ENCODE data around the gene DHRS1.

The DHRS1 gene

DNA sequence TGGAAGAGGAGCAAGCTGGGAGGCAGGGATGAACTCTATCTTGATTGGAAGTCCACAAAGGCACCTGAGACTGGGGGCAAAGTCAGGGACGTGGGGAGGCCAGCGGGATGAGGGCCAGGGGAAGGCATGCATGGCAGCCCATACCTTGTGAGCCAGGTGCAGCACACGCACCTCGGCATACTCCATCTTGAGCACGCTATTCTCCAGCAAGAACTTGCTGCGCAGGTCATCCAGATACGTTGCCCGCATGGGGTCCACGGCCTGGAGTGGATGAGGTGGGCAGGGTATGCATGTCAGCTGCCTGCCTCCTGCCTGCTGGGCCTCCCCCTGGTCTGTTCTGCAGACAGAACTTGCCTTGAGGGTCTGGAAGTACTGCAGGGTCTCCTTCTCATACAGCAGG lies 32.1 kb downstream of the DHRS1 start:
- DNase-seq (ENCODE audit: low read depth in 1 of 2, low spot score in 1 of 2), result no peak

DNA sequence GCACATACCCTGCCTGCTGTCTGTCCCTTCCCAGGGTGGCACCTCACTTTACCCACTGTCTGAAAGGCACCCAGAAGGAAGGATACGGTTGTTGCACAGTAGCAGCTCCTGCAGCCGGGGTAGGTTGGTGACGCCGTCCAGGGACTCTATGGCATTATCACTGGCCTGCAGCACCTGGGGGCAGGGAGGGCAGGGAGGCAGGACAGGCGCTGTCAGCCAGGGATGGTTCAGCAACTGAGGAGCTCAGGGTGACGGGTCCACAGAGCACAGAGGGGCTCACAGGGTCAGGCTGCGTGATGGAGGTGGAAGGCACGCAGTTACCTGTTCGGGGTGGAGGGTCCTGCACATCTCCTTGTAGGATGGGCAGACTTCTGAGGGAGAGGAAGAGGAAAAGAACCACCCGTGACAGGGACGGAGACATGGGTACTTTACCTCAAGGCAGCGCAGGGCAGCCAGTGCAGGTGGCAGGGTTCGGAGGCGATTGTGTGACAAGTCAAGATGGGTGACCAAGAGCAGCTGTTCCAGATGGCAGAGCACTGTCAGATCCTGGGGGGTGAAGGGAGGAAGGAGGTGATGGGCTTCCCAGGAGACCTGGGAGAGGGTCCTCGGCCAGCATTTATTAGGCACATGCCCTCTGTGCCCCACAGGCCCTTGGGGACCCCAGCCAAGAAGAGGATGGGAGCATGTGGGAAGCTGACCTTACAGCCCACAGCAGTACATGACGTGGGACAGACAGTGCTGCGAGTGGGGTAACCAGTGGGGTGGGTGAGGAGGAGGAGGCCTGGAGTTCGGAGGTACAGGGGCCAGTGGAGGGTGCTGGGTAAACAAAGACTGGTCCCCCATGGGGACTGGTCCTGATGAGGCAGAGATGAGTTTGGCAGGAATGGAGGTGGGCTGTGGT lies 33.0 kb downstream of the DHRS1 start:
- no peak for DNase-seq (ENCODE audit: low read depth in 1 of 2, low spot score in 1 of 2)

DNA sequence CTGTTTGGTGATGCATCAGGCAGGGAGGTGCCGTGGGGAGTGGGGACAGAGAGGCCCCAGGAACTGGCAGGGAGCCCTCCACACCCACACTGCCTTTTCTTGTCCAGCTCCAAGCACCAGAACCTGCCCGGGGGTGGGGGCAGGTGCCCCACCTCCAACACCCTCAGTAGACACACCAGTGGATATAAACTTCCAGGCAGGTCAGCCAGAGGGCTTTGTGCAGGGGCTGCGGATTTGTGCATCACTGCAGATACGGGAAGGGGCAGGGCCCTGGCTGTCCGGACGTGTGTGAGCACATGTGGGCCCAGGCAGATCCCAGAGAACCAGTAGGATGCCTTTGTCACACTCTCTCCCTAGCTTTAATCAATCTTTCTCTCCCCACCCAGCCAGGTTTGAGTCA lies 35.3 kb downstream of the DHRS1 start:
- DNase-seq (ENCODE audit: low read depth in 1 of 2, low spot score in 1 of 2), result no peak

DNA sequence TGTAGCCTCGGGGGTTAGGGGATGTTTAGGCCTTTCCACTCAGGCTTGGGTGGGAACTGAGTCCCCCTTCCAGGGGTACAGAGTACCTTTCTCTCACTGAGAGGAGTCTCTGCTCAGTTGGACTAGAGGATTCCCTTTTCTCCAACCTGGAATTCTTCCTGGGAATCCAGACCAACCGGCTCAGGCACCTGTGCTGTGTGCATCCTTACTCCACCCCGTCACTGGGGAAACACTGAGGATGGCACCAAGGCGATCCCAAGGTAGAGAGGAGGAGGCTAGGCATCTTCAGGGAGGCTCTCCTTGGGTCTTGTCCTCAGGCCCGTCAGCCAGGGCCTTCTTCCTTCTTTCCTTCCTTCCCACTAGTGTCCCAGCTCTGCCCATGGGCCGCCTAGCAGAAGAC lies 35.7 kb downstream of the DHRS1 start:
- DNase-seq (ENCODE audit: low read depth in 1 of 2, low spot score in 1 of 2), result no peak

DNA sequence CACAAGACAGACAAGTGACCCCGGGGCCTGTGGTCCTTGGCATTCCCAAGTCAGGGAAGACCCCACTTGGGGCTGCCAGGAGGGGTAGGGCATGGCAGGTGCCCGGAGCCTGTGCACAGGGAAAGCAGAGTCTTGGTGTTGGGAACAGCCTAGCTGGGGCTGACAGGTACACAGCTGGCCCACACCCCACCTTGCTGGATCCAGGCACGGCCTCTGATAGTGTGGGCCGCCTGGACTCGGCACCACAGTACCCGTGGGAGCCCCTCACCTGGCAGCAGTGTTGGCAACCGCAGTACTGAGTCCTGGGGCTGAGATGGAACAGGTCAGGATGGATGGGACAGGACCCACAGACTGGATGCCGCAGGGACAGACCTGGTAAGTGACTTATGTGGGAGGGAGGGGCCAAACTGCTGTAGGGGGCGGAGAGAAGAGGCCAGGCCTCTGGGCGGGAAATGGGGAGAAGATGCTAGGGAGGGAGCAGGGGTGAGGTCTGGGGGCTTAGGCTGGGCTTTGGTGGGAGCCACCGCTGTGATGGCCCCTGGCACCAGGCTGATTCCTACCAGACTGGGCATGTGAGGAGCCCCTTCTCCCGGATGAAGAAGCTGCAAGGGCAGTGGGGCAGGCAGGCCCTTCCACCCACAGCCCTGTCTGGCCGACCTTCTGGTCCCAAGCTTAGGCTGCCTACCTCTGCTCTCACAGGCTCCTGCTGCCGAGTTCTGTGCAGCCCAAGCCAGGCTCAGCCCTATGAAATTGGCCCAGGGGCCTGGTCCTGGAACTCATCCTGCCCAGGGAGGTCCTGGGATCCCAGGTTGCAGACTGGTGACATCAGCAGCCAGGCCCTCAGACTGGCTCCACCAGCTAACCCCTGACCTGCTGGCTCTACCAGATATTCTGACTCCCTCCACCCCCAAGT lies 36.5 kb downstream of the DHRS1 start, which contains the start of gene TGM1:
Gene TGM1 (minus strand): TSS at position 357 of the 913 bp plus-strand sequence. CDS start 825 bp downstream, outside the sequence.
- no peak for DNase-seq (ENCODE audit: low read depth in 1 of 2, low spot score in 1 of 2)

DNA sequence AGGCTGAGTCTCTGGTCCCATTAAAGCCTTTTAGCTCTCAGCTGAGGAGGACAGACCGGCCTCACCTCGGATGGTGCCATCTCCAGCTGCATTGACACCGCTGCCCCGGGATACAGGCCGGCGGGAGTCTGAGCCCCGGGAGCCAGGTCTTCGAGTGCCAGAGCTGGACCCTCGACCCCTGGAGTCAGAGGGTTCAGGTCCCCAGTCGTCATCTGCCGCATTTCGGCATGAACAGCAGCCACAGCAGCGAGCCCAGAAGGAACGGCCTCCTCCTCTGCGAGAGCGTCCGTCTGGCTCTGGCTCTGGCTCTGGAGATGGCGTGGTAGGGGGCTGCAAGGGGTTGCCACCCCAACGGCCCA lies 37.6 kb downstream of the DHRS1 start:
- no peak for DNase-seq (ENCODE audit: low read depth in 1 of 2, low spot score in 1 of 2)

DNA sequence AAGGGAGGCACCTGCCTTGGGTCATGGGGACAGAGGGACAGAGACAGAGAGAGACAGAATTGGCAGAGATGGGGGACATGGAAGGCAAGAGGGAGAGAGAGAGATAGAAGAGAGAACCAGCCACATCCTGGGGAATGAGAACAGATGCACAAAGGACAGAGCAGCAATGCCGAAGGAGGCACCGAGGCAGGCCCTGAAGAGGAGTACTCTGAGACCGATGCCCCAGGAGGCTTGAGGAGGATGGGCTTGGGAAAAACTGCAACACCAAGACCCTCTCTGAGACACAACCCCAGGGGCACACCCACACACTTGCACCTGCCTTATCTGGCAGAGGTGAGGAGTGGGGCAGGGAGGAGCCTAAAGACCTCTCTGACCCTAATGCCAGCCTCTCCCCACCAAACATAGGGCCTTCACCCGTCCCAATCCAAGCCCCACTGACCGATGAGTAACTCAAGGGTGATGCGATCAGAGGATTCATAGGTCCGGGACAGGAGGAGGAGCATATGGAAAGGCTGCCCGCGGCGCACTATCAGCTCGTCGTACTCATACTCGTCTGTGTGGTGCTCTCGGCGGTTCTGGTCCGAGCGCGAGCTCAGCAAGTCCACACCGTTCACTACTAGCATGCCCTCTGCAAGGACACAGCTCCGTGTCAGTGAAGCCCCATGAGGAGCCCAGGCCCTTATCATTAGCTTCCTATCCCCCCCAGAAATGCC lies 38.2 kb downstream of the DHRS1 start:
- DNase-seq (ENCODE audit: low read depth in 1 of 2, low spot score in 1 of 2), result no peak

DNA sequence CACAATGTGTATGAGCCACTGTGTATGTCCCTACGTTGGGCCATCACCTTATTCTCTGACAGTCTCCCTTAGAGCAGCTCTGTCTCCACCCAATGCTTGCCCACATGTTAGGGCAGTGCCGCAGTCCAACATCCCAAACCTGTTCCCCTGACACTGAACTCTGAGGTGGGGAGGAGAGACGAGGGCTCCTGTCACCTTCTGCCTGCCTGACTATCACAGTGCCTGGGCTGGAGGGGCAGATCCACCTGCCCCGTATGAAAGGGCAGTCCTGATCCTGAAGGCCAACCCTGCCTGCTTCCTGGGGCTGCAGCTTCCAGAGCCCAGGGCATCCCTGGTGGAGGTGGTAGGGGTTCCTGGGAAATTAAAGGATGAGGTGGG lies 38.8 kb downstream of the DHRS1 start:
- DNase-seq (ENCODE audit: low read depth in 1 of 2, low spot score in 1 of 2), result no peak

DNA sequence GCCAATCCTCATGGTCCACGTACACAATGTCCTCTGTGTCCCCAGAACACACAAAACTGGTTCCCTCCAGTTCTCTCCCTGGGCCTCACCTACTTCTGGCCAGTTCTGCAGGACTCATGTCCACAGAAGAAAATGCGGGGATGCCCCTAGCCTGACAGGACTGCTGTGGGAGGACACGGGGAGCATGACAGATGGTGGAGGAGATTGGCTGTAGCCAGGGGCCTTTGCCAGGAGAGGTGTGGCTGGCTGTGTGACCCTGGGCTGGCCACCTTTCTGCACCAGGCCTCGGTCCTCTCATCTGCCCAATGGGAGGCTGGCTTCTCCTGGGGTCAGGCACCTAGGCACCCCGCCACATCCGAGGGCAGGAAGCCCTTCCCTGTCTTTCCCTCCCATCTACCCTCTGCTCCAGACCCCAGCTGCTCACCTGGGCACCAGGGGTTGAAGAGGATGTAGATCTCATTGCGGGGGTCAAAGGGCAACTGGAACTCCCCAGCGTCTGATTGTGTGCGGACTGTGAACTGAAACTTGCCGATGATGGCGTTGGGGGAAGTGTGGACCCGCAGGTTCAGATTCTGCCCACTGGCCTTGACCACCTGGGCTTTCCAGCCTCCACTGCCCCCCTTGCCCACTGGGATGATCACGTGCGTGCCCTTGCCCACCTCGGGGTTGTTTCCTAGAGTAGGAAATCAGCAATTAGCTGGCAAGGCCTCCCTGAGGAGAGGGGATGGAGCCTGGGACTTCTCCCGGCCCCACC lies 39.4 kb downstream of the DHRS1 start:
- DNase-seq (ENCODE audit: low read depth in 1 of 2, low spot score in 1 of 2), result no peak

DNA sequence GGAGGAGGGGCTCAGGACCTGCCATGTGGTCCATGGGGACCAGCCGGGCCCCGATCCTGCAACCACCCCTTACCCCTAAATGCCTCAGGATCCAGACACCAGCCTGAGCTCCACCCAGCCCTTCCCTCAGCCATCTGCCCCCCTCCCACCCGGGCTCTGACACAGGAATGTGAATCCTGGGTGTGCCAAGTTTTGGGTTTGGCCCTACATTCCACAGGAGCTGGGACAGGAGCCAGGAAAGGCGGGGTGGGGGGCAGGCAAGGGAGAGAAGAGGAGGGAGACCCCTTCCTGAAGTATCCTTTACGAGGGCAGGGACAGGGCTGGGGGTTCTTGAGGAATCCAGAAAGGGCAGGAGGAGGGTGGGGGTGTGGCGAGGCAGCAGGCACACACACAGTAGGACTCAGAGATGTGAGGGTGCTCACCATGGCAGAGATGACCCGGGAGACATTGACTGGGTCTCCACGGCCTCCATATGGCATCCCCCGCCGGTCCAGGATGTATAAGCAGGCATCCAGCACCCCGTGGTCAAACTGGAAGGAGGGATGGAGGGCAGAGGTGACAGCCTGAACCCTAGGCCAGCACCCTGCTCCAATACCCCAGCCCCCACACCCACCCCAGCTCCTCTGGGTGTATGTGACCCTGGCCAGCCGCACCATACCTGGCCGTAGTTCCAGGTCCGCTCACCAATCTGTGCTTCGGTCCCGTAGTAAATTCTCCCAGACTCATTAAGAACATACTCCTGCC lies 40.1 kb downstream of the DHRS1 start:
- DNase-seq (ENCODE audit: low read depth in 1 of 2, low spot score in 1 of 2), result no peak

DNA sequence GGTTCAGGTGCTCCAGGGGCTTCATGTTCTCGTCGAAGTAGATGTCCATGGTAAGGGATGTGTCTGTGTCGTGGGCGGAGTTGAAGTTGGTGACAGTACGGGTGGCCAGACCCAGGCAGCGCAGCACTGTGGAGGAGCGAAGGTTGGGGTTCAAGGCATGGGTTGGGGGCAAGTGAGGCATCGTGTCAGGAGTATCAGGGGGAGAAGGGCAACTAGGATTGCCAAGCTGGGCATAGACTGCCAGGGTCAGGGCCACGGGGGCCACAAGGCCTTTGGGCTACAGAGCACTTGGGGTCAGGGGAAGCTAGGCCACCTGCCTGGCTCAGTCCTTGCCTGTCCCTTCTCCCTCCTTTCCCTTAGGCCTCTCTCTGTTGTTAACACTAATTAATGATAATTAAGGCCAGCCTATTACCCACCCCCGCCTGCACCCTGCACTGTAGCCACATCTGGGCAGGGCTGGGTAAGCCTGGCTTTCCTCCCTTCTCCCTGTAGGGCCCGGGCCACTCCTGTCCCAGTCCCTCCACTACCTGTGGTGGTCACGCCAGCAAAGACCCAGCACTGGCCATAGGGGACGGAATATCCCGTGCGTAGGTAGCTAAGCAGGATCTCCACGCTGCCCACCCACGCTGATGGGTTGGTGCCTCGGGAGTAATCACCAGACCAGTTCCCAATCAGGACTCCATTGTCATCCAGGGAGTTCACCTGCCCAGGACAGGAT lies 40.9 kb downstream of the DHRS1 start:
- DNase-seq (ENCODE audit: low read depth in 1 of 2, low spot score in 1 of 2), result no peak

DNA sequence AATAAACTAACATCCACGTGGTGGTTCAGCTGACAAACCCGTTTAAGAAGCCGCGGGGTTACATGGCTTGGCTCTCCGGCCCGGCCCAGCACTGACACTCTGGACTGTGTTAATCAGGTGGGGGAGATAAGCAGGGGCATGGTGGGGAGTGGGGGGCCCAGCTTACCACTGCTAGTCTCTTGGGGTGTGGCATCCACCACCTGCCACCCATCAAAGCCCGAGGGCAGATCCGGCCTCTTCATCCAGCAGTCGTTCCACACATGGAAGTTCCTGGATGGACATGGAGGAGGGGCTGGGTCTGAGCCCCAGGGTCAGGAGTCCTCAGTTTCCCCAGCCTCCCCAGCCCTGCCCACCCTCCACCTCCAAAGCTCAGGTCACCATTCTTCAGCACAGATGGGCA lies 41.5 kb downstream of the DHRS1 start:
- DNase-seq (ENCODE audit: low read depth in 1 of 2, low spot score in 1 of 2), result no peak

DNA sequence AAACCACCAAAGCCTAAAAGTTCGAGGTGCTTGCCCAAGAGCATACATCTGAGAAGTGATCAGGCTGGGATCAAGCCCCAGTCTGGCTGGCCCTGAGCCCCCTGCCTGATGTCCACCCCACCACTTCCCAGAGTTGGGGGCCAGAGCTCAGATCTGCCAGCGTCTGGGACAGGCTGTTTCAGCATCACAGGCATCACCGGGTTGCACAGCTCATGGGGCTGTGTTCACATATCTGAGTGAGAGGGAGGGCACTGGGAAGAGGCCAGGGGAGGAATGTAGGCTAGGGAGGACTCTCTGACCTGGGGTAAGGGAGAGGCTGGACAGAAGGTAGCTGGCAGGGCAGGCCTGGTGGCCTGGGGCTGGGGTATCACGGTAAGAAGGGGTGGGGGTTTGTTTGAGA lies 42.6 kb downstream of the DHRS1 start:
- no peak for DNase-seq (ENCODE audit: low read depth in 1 of 2, low spot score in 1 of 2)

DNA sequence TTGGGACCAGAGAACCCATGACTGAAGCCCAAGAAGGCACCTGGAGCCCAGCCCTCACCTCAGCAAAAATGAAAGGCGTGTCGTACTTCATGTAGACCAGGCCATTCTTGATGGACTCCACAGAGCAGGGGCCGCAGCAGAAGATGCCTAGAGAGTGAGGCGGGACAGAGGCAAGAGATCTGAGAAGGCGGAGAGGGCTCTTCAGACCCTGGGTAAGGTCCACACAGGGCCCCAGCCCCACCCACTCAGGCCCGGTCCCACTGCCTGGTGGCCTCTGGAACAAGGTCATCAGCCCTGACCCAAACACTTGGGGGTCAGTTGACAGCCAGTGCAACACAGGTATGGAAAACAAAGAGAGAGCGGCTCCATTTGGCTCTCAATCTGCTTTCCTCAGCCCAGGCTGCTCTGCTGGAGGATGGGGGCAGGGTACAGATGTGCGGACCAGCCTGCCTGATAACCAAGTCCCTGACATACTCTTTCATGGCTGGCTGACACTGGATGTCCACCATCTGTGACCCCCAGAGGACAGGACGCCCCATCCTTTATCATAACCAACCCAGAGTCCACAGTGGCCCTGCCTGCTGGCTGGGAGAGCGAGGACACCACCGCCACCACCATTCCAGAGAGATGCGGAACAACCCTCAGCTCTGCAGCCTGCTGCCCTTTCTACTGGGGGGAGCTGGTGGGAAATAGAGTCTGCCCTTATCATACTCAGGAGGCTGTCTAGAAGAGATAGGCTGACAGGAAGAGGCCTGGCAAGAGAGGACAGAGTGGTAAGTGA lies 43.5 kb downstream of the DHRS1 start:
- no peak for DNase-seq (ENCODE audit: low read depth in 1 of 2, low spot score in 1 of 2)

DNA sequence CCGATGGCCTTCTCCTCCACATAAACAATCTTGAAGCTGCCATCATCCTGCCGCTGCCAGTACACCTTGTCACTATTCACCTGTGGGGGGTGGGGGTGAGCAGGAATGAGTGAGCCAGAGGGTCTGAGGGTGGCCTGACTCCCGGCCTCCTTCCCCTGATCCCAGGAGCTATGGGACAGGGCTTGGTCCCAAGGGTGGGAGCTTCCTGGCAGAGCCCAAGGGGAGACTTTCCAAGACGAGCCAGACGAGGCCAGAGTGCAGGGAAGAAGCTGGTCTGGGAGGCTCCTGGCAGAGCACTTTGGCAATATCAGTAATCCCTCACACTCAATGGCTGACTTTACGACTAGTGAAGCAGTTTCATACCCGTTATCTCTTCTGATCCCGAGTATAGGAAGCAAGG lies 44.1 kb downstream of the DHRS1 start:
- DNase-seq (ENCODE audit: low read depth in 1 of 2, low spot score in 1 of 2), result no peak

DNA sequence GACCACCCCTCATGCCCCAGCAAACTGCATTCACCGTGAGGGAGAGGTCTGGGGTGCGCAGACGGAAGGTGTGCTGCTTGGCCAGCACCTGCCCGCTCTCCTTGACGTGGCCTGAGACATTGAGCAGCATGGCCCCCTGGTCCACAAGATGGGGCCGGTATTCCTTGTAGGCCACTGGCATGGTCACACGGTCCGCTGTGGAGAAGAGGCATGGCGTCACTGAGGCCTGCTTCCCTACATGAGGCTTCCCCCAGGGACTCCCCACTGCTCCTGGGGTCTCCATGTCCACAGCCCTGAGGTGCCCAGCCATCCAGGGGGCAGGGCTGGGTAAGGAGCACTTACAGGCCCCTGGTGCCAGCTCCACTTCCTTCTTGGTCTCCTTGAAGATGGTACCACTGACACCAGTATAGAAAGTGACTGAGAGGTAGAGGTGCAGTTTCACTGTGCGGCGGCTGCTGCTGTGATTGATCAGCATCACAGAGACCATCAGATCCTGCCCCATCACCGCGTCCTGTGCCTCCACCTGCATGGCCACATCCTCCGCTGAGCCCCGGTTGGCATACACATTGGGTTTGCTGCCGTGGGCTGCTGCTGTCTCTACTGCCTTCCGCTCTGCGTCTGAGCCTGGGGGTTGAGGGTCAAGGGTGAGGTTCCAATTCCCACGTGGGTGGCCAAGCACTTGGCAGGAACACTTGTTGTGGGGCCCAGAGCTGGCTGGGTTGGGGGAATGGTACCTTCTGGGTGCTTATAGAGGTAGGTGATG lies 44.8 kb downstream of the DHRS1 start:
- DNase-seq (ENCODE audit: low read depth in 1 of 2, low spot score in 1 of 2), result no peak

DNA sequence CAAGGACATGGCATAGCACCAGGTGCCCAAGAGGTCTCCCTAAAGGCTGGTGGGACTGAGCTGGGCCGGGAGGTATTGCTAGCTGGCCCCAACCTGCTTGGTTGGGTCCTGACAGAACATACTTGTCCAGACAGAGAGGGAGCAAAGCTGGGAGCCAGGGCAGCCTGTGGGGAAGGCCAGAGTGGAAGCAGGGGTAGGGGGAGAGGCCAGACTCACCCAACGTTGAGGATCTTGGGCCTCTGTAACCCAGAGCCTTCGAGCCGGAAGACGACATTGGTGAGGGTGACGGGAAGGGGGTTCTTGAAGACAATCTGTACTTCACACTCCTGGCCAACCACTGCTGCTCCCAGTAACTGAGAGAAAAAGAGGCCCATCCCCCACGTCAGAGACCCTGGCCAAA lies 45.6 kb downstream of the DHRS1 start:
- no peak for DNase-seq (ENCODE audit: low read depth in 1 of 2, low spot score in 1 of 2)
